ENCODE measurements around the gene HIC1. TPM values are rescaled to one million over a fixed set of nuclear protein-coding genes. Genes with fewer than 3 reads are reported as not detected.
A peak's percentile ranks its signal among the peaks of the same experiment; 100 is the strongest.

Gene HIC1
- total RNA-seq, 4 donors from 2014 or later: 9.1 to 32.5 (median 14.7) TPM

GRCh38 chr17:2040219-2040827 is 14.6 kb upstream of the HIC1 start:
- Histone ChIP-seq H3K4me1 (peaks cover 8 to 20% (median 15%) of the 10 kb centered on the region in 4 donors), H3K36me3 (peaks cover 0 to 9% (median 0%) of the 10 kb centered on the region in 4 donors), H3K9me3 (no peaks in the 10 kb centered on the region), H3K27ac (no peak overlapping the region), H3K27me3 (no peaks in the 10 kb centered on the region), H3K4me3 (no peak overlapping the region)
- DNase-seq: no peak
- in situ Hi-C loops (cut with MboI; ENCODE audit: low pct_ligation_motif_present in 1 of 4, low pct_unique_long_range_greater_than_20kb in 1 of 4, low sequenced_read_pairs in 3 of 4) (loop anchor here in 3 of 4 donors (25.0 kb wide), 3 partner anchors 328 to 378 kb away; partner anchors contain the start of genes PRPF8 (in 1 of the 3), TLCD2 (in 1 of the 3) and WDR81 (in 1 of the 3)), intact Hi-C loops (cut with DNase I; ENCODE audit: low total_unique reads) (no loop called here)
- WGBS, 2 donors (ENCODE audit: low coverage in 1 of 2): 89% methylated on average over 6 of the region's 7 CpGs; no CpG with 5 or more reads in 1 of the 2 donors
- TF ChIP-seq CTCF (IDR thresholded peaks at IDR 0.05) (no peak), POLR2AphosphoS5 (IDR thresholded peaks at IDR 0.05) (no peak), POLR2A (IDR thresholded peaks at IDR 0.05) (no peak), EP300 (IDR thresholded peaks at IDR 0.05; ENCODE audit: low read depth) (no peak)

- no peak for DNase-seq
- peak overlapping the region; percentile 81 to 94 (median 91) for H3K27ac ChIP-seq
- 59 to 60% methylated on average over 1 to 16 of the region's 16 CpGs for WGBS, 2 donors (ENCODE audit: low coverage in 1 of 2)
- peak overlapping the region; percentile 52 to 91 (median 68) for H3K4me3 ChIP-seq
- intact Hi-C loops (cut with DNase I; ENCODE audit: low total_unique reads) (no loop called here), in situ Hi-C loops (cut with MboI; ENCODE audit: low pct_ligation_motif_present in 1 of 4, low pct_unique_long_range_greater_than_20kb in 1 of 4, low sequenced_read_pairs in 3 of 4) (loop anchor here in 3 of 4 donors (25.0 kb wide), 3 partner anchors 329 to 379 kb away; partner anchors contain the start of genes PRPF8 (in 1 of the 3), TLCD2 (in 1 of the 3) and WDR81 (in 1 of the 3))
- no peak for TF ChIP-seq POLR2A (IDR thresholded peaks at IDR 0.05)
- no peak for TF ChIP-seq POLR2AphosphoS5 (IDR thresholded peaks at IDR 0.05)
- no peak for TF ChIP-seq CTCF (IDR thresholded peaks at IDR 0.05)
- TF ChIP-seq EP300 (IDR thresholded peaks at IDR 0.05; ENCODE audit: low read depth): no peak
- no peaks in the 10 kb centered on the region for H3K9me3 ChIP-seq
- H3K27me3 ChIP-seq: no peaks in the 10 kb centered on the region
- peaks cover 8 to 20% (median 15%) of the 10 kb centered on the region in 4 donors for H3K4me1 ChIP-seq
- peaks cover 0 to 5% (median 0%) of the 10 kb centered on the region in 4 donors for H3K36me3 ChIP-seq
Measured at GRCh38 chr17:2040942-2041560, 13.9 kb upstream of the HIC1 start.

- intact Hi-C loops (cut with DNase I; ENCODE audit: low total_unique reads): no loop called here
- Histone ChIP-seq H3K27ac (peak within 1 kb of the TSS; percentile 81 to 94 (median 91)), H3K4me1 (peaks cover 8 to 20% (median 15%) of the 10 kb centered on the region in 4 donors), H3K9me3 (no peaks in the 10 kb centered on the region), H3K36me3 (no peaks in the 10 kb centered on the region), H3K4me3 (peak within 1 kb of the TSS; percentile 56 to 91 (median 75)), H3K27me3 (no peaks in the 10 kb centered on the region)
- TF ChIP-seq POLR2A (IDR thresholded peaks at IDR 0.05) (peak; percentile 77), EP300 (IDR thresholded peaks at IDR 0.05; ENCODE audit: low read depth) (no peak), POLR2AphosphoS5 (IDR thresholded peaks at IDR 0.05) (peak; percentile 65 to 92 (median 89)), CTCF (IDR thresholded peaks at IDR 0.05) (peak; percentile 16 to 44 (median 36))
- in situ Hi-C loops (cut with MboI; ENCODE audit: low pct_ligation_motif_present in 1 of 4, low pct_unique_long_range_greater_than_20kb in 1 of 4, low sequenced_read_pairs in 3 of 4): loop anchor here in 3 of 4 donors (25.0 kb wide), 3 partner anchors 329 to 379 kb away; partner anchors contain the start of genes PRPF8 (in 1 of the 3), TLCD2 (in 1 of the 3) and WDR81 (in 1 of the 3)
- 0 to 1% methylated on average over 2 to 84 of the region's 93 CpGs for WGBS, 2 donors (ENCODE audit: low coverage in 1 of 2)
- peak; percentile 96 for DNase-seq
Measured at GRCh38 chr17:2041561-2042389, 13.1 kb upstream of the HIC1 start, which contains the start of gene OVCA2. TSS of gene OVCA2 (plus strand) at chr17:2042022. CDS start at chr17:2042048, 26 bp downstream.
